Measurements from ENCODE around the gene SOWAHC. TPM values are rescaled to one million over a fixed set of nuclear protein-coding genes. Genes with fewer than 3 reads are reported as not detected.

Gene SOWAHC
- total and polyA plus RNA-seq, 2 of the 13 experiments (the other 11 are each of a cell fraction or from before 2014, with no cell fraction given) = 21.2 to 22.5 TPM

DNA sequence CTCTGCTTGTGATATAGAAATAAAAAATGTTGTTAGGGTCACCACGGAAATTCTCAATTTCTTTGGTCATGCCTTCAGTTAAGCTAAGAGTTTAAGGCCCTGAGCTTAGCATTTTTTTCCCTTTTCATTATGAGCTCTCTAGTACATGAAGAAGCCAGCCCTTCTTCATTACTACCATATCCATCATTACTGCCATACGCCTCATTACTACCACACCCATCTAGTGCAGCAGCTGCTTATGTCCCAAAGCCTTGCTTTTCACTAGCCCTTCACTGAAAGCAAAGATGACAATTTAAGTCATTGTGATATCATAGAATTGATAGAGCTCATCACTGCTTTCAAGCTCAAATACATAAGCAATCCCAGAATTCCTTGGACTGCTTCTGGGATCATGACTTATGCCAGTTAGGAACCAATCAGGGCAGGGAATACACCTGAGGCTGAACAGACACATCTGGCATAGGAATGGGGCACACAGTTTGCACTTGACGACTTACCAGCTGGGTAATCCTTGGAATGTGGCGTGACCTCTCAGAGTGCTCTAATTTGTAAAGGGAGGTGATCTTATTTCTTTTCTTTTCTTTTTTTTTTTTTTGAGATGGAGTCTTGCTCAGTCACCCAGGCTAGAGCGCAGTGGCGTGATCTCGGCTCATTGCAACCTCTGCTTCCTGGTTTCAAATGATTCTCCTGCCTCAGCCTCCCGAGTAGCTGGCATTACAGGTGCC, 40.3 kb downstream of the SOWAHC start:
- in situ Hi-C loops (cut with HindIII; ENCODE audit: extremely low pct_ligation_motif_present, low pct_unique_long_range_greater_than_20kb) = no loop called here
- H3K9ac ChIP-seq (ENCODE audit: insufficient read depth, low read depth, low read length) = no peak overlapping the region
- WGBS (ENCODE audit: low lambda C conversion rate) = 86% methylated on average over 8 of the region's 8 CpGs
- DNase-seq (ENCODE audit: low spot score) (no peak), ATAC-seq (no peak), FAIRE-seq (no peak)
- H3K4me3 ChIP-seq (replicated peaks in 1 of 3; ENCODE audit: insufficient read depth in 1 of 3, low read depth in 2 of 3, low read length in 3 of 3) = no peak overlapping the region
- H2AFZ ChIP-seq (ENCODE audit: low read length) = no peak overlapping the region
- H3K4me2 ChIP-seq (ENCODE audit: low read depth, low read length) = no peak overlapping the region
- H3K9me3 ChIP-seq (ENCODE audit: low read length) = no peaks in the 10 kb centered on the region
- CTCF ChIA-PET (ENCODE audit: low intra/inter-chr PET ratio, low total read pairs) = no interaction called here
- no peak overlapping the region for H3K27ac ChIP-seq (ENCODE audit: extremely low read length, insufficient read depth, low read length)
- no peaks in the 10 kb centered on the region for H3K27me3 ChIP-seq (ENCODE audit: control insufficient read depth in 1 of 2, insufficient read depth in 2 of 2, low read length in 2 of 2)
- POLR2A ChIA-PET = interaction anchor here (1.4 to 2.6 kb wide), 2 partner anchors 9 to 40 kb away, joined by 7 to 25 read pairs; partner anchors contain the start of genes SEPTIN10 and SOWAHC
- intact Hi-C loops (cut with micrococcal nuclease; ENCODE audit: unreplicated experiment) = no loop called here
- no TSS peak for BruUV-seq (replicated peaks)
- no peaks in the 10 kb centered on the region for H3K36me3 ChIP-seq (replicated peaks in 1 of 2; ENCODE audit: control insufficient read depth in 1 of 2, insufficient read depth in 2 of 2, low read length in 2 of 2)
- H4K20me1 ChIP-seq (ENCODE audit: insufficient read depth, low read length) = no peaks in the 10 kb centered on the region
- peaks cover 62% of the 10 kb centered on the region for H3K4me1 ChIP-seq (ENCODE audit: insufficient read depth, low read length)
- H3K79me2 ChIP-seq (ENCODE audit: insufficient read depth, low read length) = no peaks in the 10 kb centered on the region
- TF ChIP-seq NFATC3 (CRISPR knock-in tag; IDR thresholded peaks at IDR 0.05) = no peak
- TF ChIP-seq, protein P1, sequence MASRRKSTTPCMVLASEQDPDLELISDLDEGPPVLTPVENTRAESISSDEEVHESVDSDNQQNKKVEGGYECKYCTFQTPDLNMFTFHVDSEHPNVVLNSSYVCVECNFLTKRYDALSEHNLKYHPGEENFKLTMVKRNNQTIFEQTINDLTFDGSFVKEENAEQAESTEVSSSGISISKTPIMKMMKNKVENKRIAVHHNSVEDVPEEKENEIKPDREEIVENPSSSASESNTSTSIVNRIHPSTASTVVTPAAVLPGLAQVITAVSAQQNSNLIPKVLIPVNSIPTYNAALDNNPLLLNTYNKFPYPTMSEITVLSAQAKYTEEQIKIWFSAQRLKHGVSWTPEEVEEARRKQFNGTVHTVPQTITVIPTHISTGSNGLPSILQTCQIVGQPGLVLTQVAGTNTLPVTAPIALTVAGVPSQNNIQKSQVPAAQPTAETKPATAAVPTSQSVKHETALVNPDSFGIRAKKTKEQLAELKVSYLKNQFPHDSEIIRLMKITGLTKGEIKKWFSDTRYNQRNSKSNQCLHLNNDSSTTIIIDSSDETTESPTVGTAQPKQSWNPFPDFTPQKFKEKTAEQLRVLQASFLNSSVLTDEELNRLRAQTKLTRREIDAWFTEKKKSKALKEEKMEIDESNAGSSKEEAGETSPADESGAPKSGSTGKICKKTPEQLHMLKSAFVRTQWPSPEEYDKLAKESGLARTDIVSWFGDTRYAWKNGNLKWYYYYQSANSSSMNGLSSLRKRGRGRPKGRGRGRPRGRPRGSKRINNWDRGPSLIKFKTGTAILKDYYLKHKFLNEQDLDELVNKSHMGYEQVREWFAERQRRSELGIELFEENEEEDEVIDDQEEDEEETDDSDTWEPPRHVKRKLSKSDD (CRISPR knock-in tag; IDR thresholded peaks at IDR 0.05; ENCODE audit: low read depth) = no peak
- TF ChIP-seq, protein P2, sequence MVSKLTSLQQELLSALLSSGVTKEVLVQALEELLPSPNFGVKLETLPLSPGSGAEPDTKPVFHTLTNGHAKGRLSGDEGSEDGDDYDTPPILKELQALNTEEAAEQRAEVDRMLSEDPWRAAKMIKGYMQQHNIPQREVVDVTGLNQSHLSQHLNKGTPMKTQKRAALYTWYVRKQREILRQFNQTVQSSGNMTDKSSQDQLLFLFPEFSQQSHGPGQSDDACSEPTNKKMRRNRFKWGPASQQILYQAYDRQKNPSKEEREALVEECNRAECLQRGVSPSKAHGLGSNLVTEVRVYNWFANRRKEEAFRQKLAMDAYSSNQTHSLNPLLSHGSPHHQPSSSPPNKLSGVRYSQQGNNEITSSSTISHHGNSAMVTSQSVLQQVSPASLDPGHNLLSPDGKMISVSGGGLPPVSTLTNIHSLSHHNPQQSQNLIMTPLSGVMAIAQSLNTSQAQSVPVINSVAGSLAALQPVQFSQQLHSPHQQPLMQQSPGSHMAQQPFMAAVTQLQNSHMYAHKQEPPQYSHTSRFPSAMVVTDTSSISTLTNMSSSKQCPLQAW (CRISPR knock-in tag; IDR thresholded peaks at IDR 0.05) = 0 out of 2 replicates have a peak, but pooled peaks have one; percentile 22
- TF ChIP-seq POLR2AphosphoS5 (IDR thresholded peaks at IDR 0.05; ENCODE audit: low read depth, low read length) = no peak
- no peak for TF ChIP-seq TOPORS (CRISPR knock-in tag; IDR thresholded peaks at IDR 0.05)
- no peak for TF ChIP-seq ZNF382 (CRISPR knock-in tag; IDR thresholded peaks at IDR 0.05; ENCODE audit: borderline replicate concordance)
- TF ChIP-seq, protein P3, sequence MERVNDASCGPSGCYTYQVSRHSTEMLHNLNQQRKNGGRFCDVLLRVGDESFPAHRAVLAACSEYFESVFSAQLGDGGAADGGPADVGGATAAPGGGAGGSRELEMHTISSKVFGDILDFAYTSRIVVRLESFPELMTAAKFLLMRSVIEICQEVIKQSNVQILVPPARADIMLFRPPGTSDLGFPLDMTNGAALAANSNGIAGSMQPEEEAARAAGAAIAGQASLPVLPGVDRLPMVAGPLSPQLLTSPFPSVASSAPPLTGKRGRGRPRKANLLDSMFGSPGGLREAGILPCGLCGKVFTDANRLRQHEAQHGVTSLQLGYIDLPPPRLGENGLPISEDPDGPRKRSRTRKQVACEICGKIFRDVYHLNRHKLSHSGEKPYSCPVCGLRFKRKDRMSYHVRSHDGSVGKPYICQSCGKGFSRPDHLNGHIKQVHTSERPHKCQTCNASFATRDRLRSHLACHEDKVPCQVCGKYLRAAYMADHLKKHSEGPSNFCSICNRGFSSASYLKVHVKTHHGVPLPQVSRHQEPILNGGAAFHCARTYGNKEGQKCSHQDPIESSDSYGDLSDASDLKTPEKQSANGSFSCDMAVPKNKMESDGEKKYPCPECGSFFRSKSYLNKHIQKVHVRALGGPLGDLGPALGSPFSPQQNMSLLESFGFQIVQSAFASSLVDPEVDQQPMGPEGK (CRISPR knock-in tag; IDR thresholded peaks at IDR 0.05) = no peak
- TF ChIP-seq, protein P4, sequence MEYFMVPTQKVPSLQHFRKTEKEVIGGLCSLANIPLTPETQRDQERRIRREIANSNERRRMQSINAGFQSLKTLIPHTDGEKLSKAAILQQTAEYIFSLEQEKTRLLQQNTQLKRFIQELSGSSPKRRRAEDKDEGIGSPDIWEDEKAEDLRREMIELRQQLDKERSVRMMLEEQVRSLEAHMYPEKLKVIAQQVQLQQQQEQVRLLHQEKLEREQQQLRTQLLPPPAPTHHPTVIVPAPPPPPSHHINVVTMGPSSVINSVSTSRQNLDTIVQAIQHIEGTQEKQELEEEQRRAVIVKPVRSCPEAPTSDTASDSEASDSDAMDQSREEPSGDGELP (IDR thresholded peaks at IDR 0.05; ENCODE audit: borderline replicate concordance, low read depth) = no peak
- TF ChIP-seq SETDB1 (CRISPR knock-in tag; IDR thresholded peaks at IDR 0.05; ENCODE audit: borderline replicate concordance) = 0 out of 2 replicates have a peak, but pooled peaks have one; percentile 9
- TF ChIP-seq, protein P5, sequence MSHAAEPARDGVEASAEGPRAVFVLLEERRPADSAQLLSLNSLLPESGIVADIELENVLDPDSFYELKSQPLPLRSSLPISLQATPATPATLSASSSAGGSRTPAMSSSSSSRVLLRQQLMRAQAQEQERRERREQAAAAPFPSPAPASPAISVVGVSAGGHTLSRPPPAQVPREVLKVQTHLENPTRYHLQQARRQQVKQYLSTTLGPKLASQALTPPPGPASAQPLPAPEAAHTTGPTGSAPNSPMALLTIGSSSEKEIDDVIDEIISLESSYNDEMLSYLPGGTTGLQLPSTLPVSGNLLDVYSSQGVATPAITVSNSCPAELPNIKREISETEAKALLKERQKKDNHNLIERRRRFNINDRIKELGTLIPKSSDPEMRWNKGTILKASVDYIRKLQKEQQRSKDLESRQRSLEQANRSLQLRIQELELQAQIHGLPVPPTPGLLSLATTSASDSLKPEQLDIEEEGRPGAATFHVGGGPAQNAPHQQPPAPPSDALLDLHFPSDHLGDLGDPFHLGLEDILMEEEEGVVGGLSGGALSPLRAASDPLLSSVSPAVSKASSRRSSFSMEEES (CRISPR knock-in tag; IDR thresholded peaks at IDR 0.05) = no peak
- no peak for TF ChIP-seq ZNF598 (CRISPR knock-in tag; IDR thresholded peaks at IDR 0.05; ENCODE audit: borderline replicate concordance)
- no peak for TF ChIP-seq AGO1 (IDR thresholded peaks at IDR 0.05; ENCODE audit: low read depth, low read length, poor library complexity, severe bottlenecking)
- TF ChIP-seq RBM39 (IDR thresholded peaks at IDR 0.05; ENCODE audit: low read depth, low read length, poor library complexity, severe bottlenecking) = no peak
- no peak for TF ChIP-seq REL (CRISPR knock-in tag; conservative IDR thresholded peaks at IDR 0.05)
